NCI-H345 (cell line): Measurements from ENCODE around the gene CTIF.

Experiments
- DNase-seq: peaks from one replicate; lab custom pipeline; 2025; lab: John Stamatoyannopoulos, UW

The CTIF gene

DNA sequence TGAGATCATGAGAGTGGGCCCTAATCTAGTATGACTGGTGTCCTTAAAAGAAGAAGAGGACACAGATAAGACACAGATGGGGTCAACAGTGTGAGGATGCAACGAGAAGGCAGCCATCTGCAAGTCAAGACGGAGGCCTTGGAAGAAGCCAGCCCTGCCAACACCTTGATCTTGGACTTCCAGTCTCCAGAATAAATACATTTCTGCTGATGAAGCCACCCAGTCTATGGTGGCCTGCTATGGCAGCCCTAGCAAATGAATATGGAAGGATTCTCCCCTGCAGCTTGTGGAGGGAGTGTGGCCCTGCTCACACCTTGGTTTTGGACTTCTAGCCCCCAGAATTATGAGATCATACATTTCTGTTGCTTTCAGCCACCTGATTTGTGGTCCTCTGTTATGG is 12.3 kb downstream of the CTIF start:
- DNase-seq = no peak

- no peak for DNase-seq
Observed at GRCh38 chr18:48552130-48552529, 13.3 kb downstream of the CTIF start.

DNA sequence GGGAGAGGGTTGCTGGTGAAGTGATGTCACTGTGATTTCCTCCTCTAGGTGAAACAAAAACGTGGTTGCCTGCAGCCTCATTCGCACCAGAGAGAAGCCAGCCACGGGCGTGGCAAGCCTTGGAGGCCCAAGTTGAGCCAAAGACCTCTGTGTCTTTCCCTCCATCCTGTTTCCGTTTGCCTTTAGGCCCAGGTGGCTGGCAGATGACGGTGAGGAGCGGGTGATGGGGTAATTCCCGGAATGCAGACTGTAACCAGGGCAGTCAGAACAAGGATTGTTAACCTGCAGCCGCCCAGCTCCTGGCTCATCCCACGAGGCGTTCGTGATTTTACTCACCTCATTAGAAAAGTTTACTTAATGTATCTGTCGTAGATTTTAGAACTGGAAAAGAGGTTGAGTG is 14.4 kb downstream of the CTIF start:
- DNase-seq = no peak

GRCh38 chr18:48554610-48555400 is 16.0 kb downstream of the CTIF start:
- DNase-seq = no peak

DNA sequence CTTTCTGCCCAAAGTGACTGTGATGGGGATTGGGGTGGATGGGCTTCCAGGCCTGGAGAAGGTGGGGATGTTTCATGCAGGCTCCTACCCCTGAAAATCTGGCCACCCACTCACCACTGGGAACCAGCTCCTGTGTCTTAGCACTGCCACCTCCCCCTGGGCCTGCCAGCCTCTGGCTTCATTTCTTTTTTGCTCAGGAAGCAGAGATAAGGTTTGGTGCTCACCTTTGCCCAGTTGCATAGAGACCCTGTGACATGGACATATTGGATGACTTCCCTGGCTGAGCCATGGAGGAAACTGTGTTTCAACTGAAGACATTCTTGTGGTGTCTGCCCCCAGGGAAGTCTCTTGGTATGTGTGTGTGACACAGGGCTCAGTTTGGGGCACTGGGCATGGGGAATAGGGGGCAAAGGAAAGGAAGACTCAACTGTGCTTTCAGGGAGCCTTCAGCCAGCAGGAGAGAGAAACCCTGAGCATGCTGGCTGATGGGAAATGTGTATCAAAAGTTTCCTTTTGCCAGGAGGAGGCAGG is 16.7 kb downstream of the CTIF start:
- no peak for DNase-seq

DNA sequence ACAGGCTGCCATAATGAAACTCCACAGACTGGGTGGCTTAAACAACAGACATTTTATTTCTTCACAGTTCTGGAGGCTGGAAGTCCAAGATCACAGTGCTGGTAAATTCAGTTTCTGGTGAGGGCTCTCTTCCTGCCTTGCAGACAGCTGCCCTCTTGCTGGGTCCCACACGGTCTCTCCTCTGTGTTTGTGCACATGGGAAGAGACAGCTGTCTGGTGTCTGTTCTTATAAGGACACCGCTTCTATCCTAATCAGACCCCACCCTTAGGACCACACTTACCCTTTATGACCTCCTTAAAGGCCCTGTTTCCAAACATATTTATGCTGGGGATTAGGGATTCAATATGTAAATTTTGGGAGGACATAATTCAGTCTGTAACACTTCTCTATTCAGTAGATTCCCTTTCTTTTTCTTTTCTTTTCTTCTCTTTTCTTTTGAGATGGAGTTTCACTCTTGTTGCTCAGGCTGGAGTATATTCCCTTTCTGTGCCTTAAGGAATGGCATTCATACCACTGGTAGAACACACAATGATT is 18.9 kb downstream of the CTIF start:
- no peak for DNase-seq

GRCh38 chr18:48558248-48558647 is 19.4 kb downstream of the CTIF start:
- DNase-seq = no peak

GRCh38 chr18:48560491-48560890 is 21.7 kb downstream of the CTIF start:
- DNase-seq = no peak

GRCh38 chr18:48562075-48562474 is 23.2 kb downstream of the CTIF start:
- no peak for DNase-seq

DNA sequence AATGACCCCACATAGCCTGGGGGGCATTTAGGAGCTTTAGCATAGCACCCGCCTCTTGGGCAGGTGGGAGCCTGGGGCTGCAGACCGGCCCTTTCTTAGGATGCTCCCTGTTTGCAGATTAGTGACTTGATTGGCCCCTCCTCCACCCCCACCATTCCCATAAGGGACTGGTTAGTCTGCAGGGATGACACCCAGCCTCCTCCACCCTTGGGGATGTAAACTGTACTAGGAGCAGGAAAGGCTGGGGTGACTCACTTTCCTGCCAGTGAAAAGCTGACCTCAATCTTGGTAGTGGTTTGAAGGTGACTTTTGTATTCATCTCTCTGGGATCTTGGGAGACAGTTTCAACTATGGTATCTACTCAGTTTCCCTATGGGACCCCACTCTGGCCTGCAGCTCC is 24.2 kb downstream of the CTIF start:
- DNase-seq = no peak

GRCh38 chr18:48564139-48564538 is 25.3 kb downstream of the CTIF start:
- no peak for DNase-seq

- no peak for DNase-seq
Observed at GRCh38 chr18:48565105-48565504, 26.3 kb downstream of the CTIF start.

- no peak for DNase-seq
Observed at GRCh38 chr18:48566589-48566988, 27.8 kb downstream of the CTIF start.

DNA sequence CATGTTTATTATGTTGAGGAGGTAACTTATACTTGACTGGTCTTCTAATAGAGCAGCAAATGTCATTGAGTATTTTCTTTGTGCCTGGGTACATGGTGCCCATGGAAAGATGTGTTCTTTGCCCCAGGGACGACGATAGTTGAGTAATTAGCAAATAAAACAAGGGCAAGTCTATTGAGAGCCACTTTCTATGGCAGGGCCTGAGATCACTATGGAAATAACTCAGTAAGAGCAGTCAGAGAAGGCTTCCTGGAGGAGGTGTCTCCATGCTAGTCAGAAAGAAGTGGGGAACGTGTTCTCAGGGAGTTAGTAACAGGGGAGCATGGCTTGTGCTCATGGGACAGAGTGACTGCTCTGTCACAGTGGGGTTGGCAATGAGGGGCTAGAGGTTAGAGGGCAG is 28.6 kb downstream of the CTIF start:
- no peak for DNase-seq

DNA sequence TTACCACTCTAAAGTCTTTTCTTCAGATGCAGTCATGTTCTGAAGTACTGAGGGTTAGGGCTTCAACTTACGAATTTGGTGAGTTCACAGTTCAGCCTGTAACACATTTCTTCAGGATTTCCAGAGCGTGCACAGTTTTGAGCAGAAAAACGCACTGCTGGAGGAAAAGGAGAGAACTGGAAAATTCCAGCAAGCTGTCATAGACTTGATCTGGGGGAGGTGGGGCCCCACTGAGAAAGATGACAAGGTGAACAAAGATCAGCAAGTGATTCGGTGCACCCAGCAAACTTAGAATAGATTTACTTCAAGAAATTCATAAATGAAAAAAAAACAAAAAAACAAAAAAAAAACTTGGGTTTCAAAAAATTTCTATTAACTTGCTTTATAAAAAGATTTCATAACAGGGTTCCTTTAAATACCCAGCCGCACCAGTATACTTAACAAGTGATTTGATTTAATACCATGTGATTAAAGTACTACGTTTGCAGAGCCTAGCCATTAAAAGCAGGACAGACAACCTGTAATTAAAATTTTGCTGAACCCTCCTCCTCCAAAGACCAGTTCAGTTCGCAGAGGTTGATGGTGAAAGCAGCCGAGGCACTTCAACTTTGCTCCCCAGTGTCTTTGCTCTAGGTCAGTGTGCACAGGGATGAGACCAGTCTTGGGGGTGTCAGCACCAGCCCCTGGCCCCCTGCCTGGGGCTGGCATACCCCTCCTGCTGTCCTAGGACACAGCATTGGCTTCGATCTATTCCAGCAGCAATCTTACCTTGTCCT is 30.5 kb downstream of the CTIF start:
- DNase-seq = no peak

DNA sequence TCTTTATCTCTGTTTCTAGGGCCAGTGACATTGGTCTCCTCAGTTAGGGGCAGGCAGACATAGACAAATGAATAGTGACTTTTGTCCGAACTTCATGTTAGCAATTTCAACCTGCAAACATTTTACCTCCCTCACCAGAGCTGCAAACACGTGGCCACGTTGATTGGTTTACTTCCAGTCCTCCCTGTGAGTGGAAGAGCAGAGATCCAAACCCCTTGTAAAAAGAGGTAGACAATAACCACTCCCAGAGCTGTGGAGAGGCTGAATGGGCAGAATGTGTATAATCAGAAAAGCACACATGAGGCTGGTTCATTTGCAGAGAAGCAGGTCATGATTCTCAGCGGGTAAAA is 31.1 kb downstream of the CTIF start:
- peak; percentile 24 for DNase-seq

- no peak for DNase-seq
Observed at GRCh38 chr18:48570313-48570712, 31.5 kb downstream of the CTIF start.

- no peak for DNase-seq
Observed at GRCh38 chr18:48571639-48572384, 33.0 kb downstream of the CTIF start.

DNA sequence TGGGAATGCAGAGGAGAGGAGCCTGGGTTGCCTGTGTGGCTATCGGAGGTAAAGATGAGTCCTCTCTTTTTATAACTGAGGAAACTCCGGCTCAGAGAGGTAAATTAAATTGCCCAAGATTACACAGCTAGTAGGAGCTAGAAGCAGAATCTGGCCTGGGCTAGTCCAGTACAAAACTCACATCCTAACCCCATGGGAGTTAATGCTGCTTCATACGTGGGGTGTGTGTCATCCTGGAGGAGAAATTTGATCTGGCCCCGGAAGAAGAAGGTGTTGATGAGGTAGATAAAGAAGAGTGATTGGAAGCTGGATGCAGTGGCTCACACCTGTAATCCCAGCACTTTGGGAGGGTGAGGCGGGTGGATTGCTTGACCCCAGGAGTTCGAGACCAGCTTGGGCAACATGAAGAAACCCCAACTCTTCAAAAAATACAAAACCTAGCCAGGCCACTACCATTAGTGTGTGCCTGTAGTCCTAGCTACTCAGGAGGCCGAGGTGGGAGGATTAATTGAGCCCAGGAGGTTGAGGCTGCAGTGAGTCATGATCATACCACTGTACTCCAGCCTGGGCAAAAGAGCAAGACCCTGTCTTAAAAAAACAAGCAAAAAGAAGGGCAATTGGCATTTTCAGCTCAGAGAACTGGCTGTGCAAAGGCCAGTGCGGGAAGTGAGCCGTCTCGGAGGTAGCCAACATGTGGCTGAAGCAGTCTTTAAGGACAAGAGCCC is 33.7 kb downstream of the CTIF start:
- DNase-seq = no peak

DNA sequence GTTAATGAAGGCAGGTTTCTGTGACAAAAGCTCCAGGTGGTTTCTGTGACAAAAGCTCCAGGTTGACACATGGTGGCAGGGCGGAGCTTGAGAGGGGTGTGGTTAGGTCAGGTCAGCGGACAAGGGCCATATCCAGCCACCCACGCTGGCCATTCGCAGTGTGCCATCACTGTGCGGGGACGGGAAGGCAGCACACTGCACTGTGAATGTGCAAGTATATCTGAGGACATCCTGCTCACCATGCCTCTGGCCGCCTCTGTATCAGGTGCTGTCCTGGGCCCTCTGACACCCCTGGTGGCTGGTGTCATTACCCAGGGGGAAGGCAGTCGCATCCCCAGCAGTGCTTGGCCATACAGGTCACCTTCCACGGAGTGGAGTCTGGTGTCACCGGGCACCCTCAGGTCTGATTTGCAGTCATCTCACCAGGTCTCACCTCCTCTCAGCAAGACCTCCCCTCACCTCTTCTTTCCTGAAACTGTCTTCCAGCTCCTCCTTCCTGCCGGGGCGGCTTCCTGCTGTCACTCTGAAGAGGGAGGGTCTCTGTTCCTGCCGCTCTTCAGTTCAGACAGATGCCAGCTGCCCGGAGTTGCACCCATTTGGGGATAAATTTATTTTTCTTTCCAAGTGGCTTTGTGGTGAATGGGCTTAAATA is 34.9 kb downstream of the CTIF start:
- DNase-seq = no peak

- DNase-seq = no peak
Observed at GRCh38 chr18:48574667-48575300, 36.0 kb downstream of the CTIF start.
